GM18951 (cell line): ENCODE measurements around the gene HHIPL1.

ENCODE experiments used
- POLR2A ChIP-seq: IDR thresholded peaks from 4 replicates; pipeline ENCODE4 v1.6.1; 2011; ENCODE audit warnings: mild to moderate bottlenecking; ENCODE audit not compliant: insufficient read length, insufficient read depth; ENCODE audit errors: extremely low read depth
- in situ Hi-C: fragments of 300-500 bp; cut with MboI; formaldehyde crosslinking; loops from one replicate; pipeline ENCODE4 v1.12.0; 2022; ENCODE audit warnings: low sequenced_read_pairs, mixed read lengths, inconsistent platforms; ENCODE audit not compliant: unreplicated experiment

HHIPL1 gene

DNA sequence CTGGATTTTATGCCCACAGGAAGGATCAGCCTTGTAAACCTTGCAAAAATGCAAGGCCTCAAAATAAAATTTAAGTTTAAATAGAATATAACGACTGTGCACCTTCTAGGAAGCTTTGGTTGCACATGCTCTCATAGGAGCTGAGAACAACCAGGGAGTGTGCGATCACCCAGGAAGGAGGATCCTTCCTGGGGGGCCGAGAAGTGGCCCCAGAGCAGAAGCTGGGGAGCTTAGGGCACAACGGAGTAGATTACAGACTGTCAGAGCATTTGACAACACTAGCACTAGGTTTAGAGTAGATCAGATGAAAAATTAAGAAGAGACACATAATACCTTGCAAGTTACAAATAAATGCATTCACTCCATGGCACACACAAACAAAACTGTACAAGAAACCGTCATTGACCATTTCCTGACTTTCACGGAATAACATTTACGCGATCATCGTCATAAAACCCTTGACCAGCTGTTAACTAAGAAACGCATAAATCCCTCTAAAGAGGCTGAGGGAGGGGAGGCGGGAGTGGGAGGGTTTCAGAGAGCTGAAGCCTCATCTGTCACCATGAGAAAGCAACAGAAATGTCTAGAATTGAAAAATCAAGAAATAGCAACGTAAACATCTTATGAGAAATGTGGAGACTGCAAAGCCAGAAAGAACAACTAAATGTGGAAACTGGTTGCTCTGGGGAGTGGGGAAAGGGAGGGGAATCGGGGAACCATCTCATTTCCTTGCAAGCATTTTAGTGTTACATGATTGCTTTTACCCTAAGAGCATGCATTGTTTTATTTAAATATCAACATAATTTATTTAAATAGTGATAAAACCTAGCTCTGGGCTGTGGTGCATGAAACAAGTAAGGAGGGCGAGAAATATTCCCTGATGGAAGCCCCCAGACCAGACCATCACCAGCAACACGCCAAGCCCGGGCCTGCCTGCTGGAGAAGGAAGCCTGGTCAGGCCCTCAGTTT, 27.8 kb upstream of the HHIPL1 start:
- in situ Hi-C loops: no loop called here
- TF ChIP-seq POLR2A: no peak

- in situ Hi-C loops: no loop called here
- TF ChIP-seq POLR2A: no peak
Measured at GRCh38 chr14:99619835-99620834, 24.8 kb upstream of the HHIPL1 start.

- in situ Hi-C loops: no loop called here
- no peak for TF ChIP-seq POLR2A
Measured at GRCh38 chr14:99621948-99622347, 23.0 kb upstream of the HHIPL1 start.

- TF ChIP-seq POLR2A: no peak
- in situ Hi-C loops: no loop called here
Measured at GRCh38 chr14:99624024-99624423, 20.9 kb upstream of the HHIPL1 start.

- TF ChIP-seq POLR2A: no peak
- in situ Hi-C loops: no loop called here
Measured at GRCh38 chr14:99624971-99625370, 20.0 kb upstream of the HHIPL1 start.

- in situ Hi-C loops: no loop called here
- no peak for TF ChIP-seq POLR2A
Measured at GRCh38 chr14:99625476-99625875, 19.5 kb upstream of the HHIPL1 start.

GRCh38 chr14:99626041-99626648, 18.8 kb upstream of the HHIPL1 start:
- no peak for TF ChIP-seq POLR2A
- in situ Hi-C loops: no loop called here

- in situ Hi-C loops: no loop called here
- TF ChIP-seq POLR2A: no peak
Measured at GRCh38 chr14:99627100-99627499, 17.8 kb upstream of the HHIPL1 start.

- TF ChIP-seq POLR2A: no peak
- in situ Hi-C loops: no loop called here
Measured at GRCh38 chr14:99627510-99628381, 17.2 kb upstream of the HHIPL1 start.

- no peak for TF ChIP-seq POLR2A
- in situ Hi-C loops: no loop called here
Measured at GRCh38 chr14:99628887-99629618, 15.9 kb upstream of the HHIPL1 start.

DNA sequence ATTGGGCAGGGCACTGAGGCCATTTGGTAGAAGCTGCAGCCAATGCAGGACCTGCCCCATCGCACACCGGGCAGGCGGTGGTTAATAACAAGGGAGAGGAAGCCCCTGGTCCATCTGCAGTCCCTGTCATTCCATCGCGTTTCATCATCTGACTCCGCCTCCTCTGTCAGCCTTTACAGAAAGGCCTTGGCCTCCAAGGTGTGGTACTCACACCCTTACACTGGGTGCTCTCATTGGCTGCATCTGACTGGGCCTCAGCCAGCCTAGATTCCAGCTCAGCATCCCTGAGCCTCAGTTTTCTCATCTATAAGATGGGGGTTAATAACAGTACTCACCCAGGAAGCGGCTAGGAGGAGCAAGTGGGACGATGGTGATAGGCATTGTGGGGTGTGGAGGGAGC, 14.7 kb upstream of the HHIPL1 start:
- in situ Hi-C loops: no loop called here
- no peak for TF ChIP-seq POLR2A
